Hematopoietic multipotent progenitor cell treated with erythropoietin and hydrocortisone succinate and interleukin-3 and kit ligand, for 6 days (in vitro differentiated cells): ENCODE results near the gene GP9.
"Not testable (repeated sequence)": the region's sequence is repeated elsewhere in the genome, so short reads cannot be mapped to it uniquely, and the experiment has no call there.

ENCODE experiments used
- DNase-seq: peaks from one replicate; pipeline ENCODE4 v3.0.0-alpha.2; 2015

Gene GP9

DNA sequence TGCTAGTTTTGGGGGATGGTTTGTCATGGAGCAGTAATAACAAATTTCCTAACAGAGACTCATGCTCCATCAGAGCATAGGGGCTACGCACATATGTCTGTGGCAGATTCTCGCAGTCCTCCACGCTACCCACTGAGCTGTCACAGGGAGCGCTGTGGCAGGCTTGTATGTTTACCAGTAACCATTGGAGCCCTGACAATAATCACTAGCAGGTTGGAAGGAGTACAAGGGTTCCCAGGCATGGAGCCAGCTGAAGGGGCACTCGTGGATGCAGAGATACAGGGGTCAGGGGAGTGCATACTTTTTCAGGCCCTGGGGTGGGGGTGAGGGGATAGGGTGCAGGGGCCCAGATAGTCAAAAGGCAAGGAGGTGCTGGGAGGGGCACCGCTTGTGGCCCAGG lies 7.9 kb upstream of the GP9 start:
- peak; percentile 86 for DNase-seq

DNA sequence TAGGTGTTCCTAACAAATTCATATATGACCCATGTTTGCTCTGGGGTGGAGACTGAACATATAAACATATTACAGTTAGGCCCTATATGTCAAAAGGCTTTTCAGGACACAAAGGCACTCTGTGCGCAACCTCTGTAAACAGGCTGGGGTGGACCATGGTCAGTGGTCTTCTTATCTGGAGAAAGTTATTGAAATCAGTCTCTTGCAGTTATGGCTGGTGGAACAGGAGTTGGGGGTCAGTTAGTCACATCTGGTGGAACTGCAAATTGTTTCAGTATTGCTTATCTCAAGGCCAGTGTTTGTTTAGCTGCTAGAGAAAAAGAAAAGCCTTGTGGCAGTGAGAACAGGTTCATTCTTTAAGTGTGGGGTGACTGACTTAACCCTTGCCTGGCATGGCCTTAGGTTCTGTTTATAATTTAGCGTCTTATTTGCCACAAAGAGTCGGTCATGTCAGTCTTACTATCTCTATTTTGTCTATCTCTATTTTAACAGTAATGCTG lies 5.9 kb upstream of the GP9 start:
- DNase-seq, result peak; percentile 91

DNA sequence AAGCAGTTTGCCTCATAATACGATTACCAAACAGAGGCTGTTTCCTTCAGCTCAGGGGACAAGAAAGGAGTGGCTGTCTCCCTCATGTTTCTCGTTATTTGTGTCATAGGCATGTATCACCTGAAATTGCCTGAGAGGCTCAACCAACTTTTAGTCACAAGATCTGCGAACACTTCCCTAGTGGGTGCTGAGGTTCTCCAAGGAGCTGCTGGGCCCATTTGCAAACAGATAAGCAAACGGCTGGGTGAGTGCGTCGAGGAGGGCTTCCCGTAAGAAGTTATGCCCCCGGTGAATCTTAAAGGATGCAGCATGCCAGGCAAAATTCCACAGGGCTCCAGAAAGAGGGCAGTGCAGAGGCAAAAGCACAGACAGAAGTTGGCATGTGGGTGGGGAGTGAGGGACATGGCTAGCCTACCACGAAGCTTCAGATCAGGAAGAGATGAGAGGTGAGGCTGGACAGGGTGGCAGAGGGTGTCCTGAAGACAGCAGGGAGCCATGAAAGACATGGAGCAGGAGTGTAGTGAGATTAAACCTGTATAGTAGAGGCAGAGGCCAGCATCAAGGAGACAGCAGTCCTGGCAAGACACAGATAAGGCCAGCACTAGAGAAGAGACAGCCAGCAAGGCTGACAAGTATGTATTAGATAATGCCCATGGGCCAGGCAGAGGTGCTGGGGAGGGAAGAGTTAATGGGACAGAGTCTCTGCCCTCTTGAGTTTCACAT lies 4.0 kb upstream of the GP9 start:
- peak; percentile 96 for DNase-seq

DNA sequence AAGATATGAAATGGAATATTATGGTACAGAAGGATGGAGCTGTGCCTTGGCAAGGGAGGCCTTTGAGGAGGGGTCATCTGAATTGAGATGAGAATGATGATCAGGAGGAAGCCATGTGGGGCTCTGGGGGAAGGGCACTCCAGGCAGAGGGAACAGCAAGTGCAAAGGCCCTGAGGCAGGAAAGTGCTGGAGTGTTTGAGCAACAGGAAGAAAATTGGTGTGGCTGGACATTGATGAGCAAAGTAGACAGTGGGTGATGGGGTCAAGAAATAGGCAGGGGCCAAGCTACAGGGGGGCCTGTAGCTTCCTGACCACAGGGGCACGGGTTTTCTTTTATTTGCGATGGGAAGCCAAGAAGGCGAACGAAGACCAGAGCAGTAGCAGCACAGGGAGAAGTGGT lies 3.3 kb upstream of the GP9 start:
- DNase-seq, result no peak

GRCh38 chr3:129058441-129059200 lies 2.0 kb upstream of the GP9 start:
- DNase-seq, result peak; percentile 78

DNA sequence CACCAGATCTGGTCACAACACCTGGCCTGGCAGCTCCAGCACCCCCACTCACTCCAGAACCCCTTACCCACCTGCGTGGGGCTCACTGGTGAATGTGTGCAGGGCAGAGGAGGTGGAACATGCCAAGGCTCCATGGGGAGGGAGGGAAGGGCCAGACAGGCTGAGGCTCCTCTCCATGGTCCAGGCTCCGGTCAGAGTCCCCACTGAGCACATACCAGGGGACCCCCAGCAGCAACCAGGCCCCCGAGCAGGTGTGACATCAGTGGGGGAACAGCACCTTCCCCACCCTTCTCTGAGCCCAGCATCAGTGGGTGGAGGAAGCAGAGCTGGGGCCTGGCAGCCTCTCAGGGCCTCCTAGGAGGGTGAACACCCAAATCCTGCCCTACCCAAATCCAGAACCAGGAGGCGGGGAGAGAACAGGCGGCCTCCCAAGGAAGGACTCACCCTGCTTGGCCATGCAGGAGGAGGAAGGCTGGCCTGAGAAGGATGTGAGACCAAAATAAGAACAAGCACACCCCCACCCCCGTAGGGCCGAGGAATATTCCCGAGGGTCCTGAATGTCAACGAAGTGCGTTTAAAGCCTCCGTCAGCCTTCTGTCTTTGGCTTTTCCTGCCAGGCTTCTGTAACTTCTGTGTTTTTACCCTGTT lies 1.1 kb upstream of the GP9 start:
- no peak for DNase-seq

DNA sequence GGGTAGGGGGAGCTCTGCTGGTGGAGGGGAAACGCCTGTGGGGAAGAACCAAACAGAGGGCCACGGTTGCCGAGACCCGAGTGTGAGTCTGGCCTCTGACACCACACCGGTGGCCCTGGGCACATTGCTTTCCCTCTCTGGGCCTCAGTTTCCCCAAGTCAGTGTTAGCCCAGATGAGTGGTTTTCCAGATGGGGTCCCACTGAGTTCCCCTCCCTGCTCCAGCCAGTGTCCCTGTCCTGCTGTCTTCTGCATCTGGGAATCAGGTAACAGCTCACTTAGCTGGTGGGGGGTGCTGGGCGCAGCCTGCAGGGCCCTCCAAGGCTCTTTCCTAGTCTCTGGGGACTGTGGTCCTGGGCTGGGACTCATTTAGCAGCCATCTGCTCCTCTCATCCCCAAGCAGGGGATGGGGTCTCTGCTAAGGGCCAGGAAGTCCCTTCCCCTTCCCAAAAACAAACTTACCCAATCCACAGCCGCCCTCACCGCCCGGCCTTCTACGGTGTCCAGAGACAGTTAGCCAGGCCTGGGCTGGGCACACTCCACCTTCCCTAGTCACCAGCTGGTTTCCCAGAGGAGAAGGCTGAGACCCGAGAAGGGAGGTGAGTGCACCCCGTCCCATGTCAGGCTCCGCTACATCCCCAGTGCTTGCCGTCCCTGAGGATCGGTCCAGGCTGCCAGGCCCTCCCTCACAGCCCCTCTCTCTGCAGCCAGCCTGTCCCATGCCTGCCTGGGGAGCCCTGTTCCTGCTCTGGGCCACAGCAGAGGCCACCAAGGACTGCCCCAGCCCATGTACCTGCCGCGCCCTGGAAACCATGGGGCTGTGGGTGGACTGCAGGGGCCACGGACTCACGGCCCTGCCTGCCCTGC lies 676 bp downstream of the GP9 start:
- no peak for DNase-seq

DNA sequence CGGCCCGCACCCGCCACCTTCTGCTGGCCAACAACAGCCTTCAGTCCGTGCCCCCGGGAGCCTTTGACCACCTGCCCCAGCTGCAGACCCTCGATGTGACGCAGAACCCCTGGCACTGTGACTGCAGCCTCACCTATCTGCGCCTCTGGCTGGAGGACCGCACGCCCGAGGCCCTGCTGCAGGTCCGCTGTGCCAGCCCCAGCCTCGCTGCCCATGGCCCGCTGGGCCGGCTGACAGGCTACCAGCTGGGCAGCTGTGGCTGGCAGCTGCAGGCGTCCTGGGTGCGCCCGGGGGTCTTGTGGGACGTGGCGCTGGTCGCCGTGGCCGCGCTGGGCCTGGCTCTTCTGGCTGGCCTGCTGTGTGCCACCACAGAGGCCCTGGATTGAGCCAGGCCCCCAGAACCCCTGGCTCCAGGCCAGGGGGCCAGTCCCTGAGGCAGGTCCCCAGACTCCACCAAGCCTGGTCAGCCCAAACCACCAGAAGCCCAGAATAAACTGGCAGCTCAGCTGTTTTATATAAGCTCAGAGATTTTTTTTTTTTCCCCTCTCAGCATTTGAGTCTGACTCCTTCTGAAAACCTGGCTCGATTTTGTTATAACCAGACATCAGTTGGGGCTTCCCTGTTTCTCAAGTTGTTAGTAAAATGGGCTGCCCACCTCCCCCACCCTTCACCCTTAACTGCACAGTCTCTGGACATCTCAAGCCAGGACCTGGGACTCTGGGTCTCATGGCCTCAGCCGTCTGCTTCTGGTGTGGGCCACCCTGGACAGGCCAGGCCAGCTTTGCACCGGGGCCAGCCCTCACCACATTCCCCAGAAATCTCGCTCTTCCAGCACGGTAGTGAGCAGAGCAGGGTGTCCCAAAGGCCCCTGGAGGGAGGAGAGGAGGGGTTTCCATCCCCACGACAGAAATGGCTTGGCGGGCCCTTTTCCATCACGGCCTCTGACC lies 1.6 kb downstream of the GP9 start:
- no peak for DNase-seq

DNA sequence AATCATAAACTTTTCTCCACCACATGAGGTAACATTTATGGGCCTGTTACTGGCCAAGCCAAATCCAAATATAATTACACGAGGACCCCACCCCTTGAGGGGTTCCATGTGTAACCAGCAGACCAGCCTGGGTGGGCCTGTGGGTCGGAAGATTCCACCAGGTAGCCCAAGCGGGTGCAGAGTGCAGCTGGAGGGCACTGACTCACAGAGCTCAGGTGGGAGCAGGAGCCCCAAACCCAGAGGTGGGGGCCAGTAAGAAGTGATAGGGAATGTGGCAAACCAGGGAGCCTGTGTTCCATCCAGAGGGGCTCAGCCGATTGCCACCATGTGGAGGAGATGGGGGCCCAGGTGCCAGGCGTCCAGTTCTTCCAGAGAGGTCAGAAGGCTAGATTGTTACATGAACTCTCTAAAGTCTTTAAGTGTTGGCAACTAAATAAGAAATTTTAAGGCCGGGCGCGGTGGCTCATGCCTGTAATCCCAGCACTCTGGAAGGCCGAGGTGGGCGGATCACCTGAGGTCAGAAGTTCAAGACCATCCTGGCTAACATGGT lies 2.6 kb downstream of the GP9 start:
- no peak for DNase-seq

GRCh38 chr3:129063841-129064482 lies 3.4 kb downstream of the GP9 start:
- no peak for DNase-seq

DNA sequence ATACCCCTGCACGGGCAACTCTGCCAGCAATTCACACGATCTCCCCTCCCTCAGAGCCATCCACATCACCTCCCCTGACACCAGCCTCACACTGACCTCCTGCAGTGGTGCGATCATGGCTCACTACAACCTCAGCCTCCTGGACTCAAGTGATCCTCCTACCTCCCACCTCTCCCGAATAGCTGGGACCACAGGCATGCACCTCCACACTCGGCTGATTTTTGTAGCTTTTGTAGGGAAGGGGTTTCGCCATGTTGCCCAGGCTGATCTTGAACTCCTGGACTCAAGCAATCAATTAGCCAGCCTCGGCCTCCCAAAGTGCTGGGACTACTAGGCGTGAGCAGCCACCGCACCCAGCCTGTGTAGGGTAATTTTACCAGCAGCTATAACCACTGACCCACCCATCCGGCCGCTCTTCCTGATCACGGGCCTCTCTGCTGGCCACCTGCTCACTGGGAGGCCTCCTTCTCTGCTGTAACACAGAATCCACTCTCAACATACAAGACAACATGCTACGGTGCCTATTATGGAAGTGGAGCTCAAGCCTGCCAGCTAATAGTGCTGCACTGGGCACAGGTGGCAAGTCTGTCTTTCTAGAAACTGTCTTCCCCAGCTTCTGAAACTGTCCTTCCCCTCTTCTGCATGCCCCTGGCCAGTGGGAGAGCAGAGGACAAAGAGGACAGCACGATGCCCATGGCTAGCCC lies 4.6 kb downstream of the GP9 start:
- no peak for DNase-seq

- DNase-seq, result peak; percentile 89
Measured at GRCh38 chr3:129065720-129066073, 5.1 kb downstream of the GP9 start.

GRCh38 chr3:129067719-129068118 lies 7.1 kb downstream of the GP9 start:
- DNase-seq, result peak; percentile 58

DNA sequence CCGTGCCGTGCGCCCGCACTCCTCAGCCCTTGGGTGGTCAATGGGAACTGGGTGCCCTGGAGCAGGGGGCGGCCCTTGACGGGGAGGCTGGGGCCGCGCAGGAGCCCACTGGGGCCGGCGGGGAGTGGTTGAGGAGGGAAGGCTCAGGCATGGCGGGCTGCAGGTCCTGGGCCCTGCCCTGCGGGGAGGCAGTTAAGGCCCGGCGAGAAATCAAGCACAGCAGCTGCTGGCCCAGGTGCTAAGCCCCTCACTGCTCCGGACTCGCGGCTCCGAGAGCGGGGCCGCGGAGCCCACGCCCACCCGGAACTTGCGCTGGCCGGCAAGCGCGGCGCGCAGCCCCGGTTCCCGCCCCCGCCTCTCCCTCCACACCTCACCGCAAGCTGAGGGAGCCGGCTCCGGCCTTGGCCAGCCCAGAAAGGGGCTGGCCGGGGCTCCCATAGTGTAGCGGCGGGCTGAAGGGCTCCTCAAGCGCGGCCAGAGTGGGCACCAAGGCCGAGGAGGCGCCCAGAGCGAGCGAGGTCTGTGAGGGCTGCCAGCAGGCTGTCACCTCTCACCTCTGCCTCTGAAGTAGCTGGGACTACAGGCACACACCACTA lies 7.8 kb downstream of the GP9 start:
- DNase-seq, result peak; percentile 54

- DNase-seq, result not testable (repeated sequence)
Measured at GRCh38 chr3:129069313-129070085, 8.9 kb downstream of the GP9 start.

DNA sequence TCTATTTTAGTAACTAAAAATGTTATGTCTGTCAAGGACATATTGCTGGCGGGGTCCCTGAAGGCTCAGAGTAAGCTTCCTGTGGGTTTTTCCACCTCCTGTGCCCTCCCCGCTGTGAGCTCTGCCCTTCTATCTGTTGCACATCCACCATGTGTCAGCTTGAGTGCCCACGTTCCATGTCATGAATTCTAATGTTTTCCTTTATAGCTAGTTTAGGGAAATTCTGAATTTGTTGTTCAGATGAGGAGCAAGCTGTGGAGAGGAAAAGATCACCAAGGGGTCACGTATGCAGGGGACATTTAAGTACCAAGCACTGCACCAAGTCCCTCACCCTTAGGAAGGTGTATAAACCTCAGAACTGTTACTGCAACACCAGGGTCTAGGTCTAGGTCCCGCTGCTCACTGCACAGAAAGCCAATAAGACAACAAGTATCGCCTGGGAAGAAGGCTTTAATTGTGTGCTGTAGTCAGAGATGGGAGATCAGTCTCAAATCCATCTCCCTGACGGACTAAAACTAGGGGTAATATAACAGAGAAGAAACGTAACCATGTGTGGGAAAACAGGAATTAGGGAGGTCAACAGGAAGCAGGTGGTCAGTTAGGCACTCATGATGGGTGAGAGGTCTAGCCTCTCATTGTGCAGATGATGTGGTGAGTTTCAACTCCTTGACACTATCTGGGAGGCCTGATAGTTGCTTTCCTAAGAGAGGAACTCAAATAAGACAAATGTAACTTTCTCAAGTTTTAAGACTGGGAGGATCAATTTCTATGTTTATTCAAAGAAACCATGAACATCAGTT lies 9.7 kb downstream of the GP9 start:
- no peak for DNase-seq

DNA sequence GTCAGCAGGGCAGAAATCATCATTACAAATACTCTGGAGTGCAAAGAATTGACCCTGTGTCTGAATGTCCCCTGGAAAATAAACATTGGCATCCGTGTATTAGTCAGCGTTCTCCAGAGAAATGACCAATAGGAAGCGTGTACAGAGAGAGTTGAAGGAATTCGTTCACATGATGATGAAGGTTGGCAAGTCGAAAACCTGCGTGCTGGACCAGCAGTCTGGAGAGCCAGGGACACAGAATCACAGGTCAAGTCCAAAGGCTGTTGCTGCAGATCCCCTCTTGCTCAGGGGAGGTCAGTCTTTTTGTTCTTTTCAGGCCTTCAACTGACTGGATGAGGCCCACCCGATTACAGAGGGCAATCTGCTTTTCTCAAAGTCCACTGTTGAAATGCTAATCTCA lies 16.6 kb downstream of the GP9 start:
- DNase-seq, result no peak

DNA sequence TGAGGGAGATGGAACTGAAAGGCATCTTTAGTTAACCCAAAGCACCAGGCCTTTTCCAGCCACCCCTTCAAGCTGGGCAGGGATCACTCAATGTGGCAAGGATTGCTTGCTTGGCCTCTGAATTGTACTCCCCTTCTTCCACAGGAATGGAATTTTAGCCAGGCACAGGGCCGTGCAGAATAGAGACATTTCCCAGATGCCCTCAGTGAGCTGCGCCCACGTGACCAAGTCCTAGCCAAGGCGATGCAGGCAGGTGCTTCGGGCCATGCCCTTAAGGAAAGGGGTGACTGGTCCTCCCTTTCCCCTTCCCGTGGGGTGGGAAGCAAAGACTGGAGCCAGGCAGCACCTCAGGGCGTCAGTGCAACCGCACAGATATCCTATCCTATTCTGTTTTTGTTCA lies 17.9 kb downstream of the GP9 start:
- DNase-seq, result no peak
